GM12874 (cell line): ENCODE results near the gene PKMYT1.

Source experiments
- TF ChIP-seq, protein P1 (sequence below): IDR thresholded peaks from 2 replicates; pipeline ENCODE4 v1.5.1; 2011; ENCODE audit warnings: low read depth, mild to moderate bottlenecking, control low read depth, low read length, moderate library complexity; ENCODE audit not compliant: insufficient read depth

Gene PKMYT1

DNA sequence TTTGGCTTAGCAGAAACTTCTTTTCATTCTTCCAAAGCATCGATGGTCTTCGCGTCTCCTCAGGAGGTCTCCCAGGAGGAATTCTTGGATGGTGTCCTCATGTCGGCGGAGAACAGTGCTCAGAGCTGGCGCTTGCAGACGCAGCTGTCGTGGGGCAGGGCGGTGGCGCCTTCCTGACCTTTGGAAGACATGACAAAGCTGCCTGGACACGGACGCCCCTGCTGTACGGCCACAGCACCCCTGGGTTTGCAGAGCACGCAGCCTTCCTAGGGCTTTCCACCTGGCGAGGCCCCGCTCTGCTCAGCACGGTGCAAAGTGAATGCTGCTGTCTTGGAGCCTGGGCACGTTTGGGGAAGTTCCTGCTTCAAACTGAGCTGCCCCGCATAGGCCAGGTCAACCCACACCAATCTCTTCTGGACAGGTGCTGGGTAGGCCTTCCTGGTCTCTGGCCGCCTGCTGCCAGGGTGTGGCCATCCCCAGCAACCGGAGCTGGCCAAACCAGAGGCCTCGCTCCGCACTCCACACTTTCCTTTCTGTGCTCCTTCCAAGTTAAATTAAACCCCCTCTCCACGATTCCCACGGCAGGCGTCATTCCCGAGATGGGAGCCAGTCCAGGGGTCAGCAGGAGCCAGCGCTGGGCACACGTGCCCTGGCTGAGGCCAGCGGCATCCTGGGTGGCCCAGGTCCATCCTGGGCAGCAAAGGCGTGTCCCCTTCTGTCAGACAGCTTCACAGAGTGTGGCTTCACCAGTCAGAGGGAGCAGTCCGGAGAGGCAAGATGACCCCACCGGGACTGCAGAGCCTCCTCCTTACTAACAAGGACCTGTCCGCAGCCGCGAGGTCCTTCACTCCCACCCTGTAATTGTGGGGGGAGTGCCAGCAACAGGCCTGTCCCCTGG lies 31.2 kb downstream of the PKMYT1 start:
- TF ChIP-seq, protein P1, sequence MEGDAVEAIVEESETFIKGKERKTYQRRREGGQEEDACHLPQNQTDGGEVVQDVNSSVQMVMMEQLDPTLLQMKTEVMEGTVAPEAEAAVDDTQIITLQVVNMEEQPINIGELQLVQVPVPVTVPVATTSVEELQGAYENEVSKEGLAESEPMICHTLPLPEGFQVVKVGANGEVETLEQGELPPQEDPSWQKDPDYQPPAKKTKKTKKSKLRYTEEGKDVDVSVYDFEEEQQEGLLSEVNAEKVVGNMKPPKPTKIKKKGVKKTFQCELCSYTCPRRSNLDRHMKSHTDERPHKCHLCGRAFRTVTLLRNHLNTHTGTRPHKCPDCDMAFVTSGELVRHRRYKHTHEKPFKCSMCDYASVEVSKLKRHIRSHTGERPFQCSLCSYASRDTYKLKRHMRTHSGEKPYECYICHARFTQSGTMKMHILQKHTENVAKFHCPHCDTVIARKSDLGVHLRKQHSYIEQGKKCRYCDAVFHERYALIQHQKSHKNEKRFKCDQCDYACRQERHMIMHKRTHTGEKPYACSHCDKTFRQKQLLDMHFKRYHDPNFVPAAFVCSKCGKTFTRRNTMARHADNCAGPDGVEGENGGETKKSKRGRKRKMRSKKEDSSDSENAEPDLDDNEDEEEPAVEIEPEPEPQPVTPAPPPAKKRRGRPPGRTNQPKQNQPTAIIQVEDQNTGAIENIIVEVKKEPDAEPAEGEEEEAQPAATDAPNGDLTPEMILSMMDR, result no peak

- TF ChIP-seq, protein P1, result no peak
These were observed 33.6 kb downstream of the PKMYT1 start for GRCh38 chr16:2946649-2947048.

DNA sequence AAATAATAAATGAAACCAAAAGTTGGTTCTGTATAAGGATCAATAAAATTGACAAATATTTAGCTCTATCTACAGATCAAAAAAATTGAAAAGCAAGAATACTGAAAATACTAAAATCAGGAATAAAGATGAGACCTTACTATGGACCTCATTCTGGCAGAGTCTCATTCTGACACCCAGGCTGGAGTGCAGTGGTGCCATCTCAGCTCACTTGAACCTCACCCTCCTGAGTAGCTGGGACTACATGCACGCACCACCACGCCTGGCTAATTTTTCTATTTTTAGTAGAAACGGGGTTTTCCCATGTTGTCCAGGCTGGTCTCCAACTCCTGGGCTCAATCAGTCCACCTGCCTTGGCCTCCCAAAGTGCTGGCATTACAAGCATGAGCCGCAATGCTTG lies 38.2 kb downstream of the PKMYT1 start:
- TF ChIP-seq, protein P1, result no peak

DNA sequence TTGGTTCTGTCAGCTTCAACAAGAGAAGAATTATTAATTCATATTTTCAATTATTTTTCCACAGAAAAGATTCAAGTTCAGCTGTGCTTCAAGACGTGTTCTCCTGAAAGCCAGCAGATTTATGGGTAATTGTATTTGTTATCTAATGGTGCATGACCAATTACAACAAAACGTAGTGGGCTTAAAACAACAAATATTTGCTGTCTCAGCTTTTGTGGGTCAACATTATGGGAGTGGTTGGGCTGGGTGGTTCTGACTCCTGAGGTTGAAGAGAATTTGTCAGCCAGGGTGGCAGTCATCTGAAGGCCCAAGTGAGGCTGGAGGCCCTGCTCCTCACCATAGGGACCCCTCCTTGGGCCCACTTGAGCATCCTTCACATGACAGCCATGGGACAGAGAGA lies 40.3 kb downstream of the PKMYT1 start:
- TF ChIP-seq, protein P1, result no peak

GRCh38 chr16:2938206-2938605 lies 42.0 kb downstream of the PKMYT1 start:
- TF ChIP-seq, protein P1, result no peak

- TF ChIP-seq, protein P1, result no peak
These were observed 43.1 kb downstream of the PKMYT1 start for GRCh38 chr16:2937170-2937569.

DNA sequence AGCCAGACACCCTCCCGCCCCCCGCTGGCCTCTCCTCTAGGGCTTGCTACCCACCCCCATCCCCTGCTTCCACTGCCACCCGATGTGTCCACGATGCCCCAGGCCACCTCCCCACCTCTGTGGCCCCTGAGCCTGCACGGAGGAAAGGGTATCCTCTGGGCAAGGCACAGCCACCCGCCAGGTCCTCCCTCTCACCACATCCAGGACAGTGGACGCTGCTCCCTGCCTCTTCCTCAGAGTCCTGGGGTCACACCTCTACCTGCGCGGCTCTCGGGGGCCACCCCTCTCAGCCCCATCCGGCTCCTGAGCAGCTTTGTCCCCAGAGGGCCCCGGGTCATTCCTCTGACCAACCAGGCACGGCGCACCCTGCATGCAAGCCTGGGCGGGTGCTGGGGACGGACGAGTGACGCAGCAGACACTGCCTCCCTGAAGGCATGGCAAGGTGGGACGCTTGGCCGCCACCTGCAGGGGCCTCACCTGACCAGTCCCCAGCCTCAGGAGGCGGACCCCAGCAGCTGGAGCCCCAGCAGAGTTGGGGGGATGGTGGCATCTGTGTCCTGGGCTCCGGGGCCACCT lies 43.7 kb downstream of the PKMYT1 start:
- TF ChIP-seq, protein P1, result no peak
